NCI-H1436 (cell line): ENCODE results near the gene MEIS2.

Experiments used
- DNase-seq: peaks from one replicate; lab custom pipeline; 2025; lab: John Stamatoyannopoulos, UW

The MEIS2 gene

GRCh38 chr15:36901012-36901411 is 199.3 kb downstream of the MEIS2 start:
- no peak for DNase-seq

DNA sequence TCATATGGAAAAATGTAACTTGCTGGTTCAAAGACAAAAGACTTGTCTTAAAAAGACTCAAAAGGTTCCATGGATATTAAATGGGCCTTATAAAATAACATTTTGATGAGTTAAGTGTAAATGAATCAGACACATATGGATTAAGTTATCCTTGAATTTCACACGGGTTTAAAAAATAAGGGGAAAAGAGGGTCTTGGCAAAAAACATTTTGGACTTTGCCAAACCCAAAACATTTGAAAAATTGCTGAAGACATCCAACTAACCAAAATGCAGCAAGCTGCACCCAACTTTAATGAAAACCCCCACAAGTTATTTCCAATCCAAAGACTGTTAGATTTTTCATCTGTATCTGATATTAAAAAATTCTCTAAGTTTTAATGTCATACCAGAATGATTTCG is 200.7 kb downstream of the MEIS2 start:
- DNase-seq: no peak

DNA sequence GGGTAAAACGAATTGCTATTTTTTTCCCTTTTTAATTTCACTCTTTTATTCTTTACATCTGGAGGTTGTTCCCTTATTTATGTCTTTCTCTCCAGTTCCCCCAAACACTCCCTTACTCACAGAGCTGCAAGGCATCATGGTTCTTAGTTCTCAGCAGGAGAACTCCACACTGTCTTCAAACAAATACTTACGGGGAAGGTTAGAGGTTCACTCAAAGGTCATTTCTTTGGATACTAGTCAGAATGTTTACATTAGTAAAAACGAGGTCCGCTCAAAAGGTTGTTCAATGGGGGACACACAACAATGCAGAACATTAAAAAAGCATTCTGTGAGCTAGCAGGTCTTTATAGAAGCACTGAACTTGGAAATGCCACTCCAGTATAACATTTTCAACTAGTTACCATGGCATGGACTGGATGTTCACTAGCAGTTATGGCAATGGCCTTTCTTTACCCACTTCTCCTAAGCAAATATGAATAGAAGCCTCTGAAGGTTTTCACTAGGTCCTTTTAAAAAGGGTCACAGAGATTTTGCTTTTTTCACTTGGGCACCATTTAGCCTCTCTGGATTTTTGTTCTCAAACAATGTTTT is 201.7 kb downstream of the MEIS2 start:
- DNase-seq: no peak

DNA sequence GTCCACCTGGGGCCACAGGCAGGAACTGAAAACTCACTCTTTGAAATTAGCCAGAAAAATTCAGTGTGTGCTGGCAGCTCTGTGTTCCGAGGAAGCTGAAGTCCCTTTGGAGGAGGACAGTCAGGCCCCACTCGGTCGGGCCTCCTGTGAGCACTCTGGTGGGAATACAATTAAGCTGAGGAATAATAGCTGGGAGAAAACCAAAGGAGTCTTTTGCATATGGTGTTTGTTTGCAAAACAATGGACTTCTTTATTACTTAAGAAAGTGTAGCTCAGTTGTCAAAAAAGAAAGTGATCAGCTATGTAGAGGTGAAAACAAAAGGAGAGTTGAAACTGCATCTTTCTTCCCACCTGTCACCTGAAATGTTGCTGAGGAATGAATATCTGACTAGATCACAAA is 202.5 kb downstream of the MEIS2 start:
- no peak for DNase-seq

DNA sequence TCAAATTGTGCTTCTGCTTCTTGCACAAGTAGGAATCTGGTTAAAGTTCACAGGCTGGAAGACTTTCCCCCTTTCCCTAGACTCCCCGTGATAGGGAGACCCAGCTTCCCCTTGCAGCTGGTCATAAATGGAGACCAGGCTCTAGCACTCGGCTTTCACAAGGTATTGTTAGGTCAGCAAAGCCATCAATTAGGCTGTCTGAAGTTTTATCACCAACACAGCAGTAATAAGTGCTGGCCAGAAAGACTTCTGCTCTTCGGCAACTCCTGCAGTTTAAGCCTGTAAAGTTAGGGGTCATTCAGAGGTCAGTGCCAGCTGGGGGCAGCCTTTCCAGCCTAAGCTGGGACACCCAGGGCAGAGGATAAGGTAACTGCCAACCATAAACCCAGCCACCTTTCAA is 203.4 kb downstream of the MEIS2 start:
- no peak for DNase-seq

DNA sequence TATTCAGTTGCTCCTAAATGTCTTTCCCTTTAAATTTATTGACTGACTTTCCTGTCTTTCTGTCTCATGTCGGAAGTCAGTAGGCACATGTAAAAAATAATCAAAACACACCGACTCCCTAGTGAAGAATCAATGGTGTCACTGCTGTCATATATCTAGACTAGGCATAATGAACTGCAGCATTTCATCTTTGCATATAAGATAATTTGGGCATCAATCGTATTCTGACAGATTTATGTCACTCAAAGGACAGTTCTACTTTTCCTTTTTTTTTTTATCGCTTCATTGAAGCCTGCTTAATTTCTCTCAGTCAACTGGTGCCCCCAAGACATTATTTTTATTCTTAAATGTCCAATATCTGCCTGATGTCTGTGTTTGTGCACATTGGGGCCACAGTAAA is 206.3 kb downstream of the MEIS2 start:
- no peak for DNase-seq

DNA sequence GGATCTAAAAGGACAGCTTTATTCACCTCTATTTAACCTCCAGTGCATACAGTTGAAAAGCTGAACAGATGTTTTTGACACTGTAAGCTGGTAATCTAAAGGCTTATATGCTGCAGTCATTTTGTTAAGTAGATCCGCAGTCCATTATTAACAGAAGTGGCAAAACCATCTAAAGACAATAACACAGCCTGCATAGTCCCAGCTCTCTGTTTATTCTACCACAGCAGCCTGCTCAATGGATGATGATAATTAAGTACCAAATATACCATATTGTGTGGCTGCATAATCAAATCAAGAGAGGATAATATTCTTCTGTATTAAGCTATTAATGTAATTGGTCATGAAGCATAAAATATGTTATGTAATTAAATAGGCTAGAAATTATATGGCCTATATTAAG is 207.1 kb downstream of the MEIS2 start:
- DNase-seq: no peak

DNA sequence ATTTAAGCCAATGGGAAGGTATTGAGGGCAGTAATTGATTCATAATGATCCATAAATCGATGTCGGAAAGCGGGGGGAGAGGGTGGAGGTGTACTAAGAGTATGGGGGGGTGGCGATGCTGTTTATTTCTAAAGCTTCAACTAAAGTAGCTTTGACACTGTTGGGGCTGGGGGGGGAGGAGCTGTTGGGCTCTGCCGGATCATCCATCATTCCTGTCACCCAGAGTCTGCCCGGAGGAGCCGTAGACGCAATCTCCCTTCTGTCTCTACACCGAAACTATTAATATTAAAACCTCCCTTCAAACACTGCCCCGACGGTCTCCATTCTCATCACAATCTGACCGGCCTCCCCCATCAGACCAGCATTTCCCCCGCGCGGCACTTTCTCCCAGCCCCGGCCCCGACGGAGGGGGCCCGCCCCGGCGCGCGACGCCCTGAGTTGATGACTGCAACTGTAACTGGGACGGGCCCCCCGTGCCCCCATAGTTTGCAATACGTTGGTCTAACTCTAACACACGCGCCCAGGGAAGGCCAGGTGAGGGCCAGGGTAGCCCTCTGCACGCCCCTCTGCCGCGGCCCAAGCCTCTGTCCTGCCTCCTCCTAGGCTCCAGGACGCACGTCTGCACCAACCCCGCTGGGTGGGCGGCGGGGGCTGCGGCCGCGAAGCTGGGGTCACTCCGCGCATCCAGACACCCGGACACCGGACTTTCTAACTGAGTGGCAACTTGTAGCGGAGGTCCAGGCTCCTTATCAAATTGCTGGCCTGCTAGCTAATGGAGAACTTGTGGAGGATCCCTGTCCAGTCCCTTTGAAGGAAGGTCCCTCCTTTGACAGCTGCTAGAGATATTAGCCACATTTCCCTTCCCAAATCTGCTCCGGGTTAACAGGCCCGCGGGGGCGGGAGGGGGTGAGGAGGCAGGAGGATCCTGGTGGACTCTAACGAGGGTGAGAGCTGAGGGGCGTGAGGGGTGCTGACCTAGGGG is 212.0 kb downstream of the MEIS2 start:
- no peak for DNase-seq

- DNase-seq: no peak
Observed at GRCh38 chr15:36887214-36887961, 213.0 kb downstream of the MEIS2 start.

GRCh38 chr15:36886701-36887100 is 213.6 kb downstream of the MEIS2 start:
- no peak for DNase-seq

DNA sequence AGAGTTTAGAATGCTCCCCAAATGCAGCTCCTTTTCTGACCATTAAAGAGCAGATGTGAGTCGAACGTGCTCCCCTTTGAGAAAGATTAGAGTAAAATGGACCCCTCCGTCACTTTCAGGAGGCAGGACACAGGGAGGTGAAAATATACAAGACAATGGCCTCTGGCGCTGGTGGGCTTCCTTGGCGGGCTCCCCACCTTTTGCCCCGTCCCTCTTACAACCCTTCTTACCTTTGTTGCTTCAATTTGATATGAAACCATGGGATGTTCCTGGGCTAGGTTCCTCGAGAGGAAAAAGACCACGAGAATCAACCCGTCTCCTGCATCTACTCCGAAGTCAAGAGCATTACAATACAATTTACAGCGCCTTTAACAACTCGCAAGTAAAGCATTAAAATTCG is 214.2 kb downstream of the MEIS2 start:
- no peak for DNase-seq

GRCh38 chr15:36885771-36886170 is 214.6 kb downstream of the MEIS2 start:
- DNase-seq: no peak

DNA sequence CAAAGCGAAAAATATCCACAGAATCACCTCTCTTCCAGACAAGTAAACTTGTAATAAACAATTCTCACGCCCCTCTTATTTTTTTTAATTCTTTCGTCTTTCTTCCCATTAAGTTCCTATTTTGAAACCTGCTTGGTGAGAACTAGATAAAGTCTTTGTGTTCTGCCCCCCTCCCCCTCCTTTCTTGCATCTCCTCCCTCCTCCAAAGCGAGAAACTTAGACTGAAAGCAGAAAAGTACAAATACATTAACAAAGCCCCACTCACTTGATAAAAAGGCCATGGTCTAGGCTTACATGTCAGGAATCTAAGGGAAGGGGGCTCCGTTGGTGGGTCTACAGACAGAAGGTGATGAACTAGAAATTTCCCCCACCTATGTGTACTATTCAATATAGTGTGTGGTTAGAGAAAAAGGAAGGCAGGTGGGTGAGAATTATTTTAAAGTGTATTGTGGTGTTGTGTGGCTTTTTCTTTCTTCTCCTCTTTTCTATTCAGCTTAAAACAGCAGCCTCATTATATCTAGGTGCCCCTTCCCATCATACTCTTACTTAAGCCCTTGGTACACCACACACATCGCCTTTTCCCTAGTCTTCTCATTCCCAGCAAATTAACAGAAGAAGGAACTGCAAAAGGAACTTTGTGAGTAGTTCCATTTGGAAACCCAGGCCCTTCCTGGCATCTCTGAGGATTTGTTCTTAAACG is 215.3 kb downstream of the MEIS2 start:
- no peak for DNase-seq

GRCh38 chr15:36884518-36884875 is 215.9 kb downstream of the MEIS2 start:
- no peak for DNase-seq

DNA sequence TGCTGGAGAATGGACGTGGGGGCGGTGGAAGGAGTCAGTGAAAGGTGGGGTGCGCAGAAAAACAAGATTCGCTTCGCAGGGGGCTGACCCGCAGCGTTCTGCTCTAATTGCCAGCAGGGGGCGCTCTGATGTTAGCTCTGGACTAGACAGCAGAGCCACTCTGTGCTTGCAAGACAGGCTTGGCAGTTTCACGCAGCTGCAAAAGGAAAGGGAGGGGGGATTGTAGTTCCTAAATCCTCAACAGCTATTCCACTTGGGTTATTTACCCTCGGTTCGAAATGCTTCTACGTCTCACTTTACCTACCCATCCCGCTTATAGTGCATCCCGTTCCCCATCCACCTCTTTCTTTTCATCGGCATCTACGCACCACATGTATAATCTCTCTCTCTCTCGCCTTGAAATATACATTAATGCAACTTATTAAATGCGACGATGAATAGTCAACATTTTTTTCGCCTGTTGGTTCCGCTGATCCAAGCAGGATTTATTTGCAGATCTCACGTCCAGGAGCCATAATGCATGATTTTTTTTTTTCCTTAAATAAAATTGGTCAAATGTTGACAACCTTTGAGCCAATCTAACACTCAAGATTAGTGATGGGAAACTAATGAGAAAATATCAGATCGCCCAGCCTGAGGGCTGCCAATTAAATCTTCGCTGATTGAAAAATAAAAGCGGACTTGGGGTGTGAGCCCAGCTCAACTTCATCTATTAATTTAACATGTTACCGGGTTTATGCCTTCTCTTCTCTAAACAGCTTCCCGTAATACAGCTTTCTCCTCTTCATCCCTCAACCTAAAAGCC is 216.4 kb downstream of the MEIS2 start:
- peak; percentile 86 for DNase-seq

- no peak for DNase-seq
Observed at GRCh38 chr15:36882487-36883131, 217.7 kb downstream of the MEIS2 start.

- no peak for DNase-seq
Observed at GRCh38 chr15:36882056-36882455, 218.3 kb downstream of the MEIS2 start.

- DNase-seq: no peak
Observed at GRCh38 chr15:36881516-36881915, 218.8 kb downstream of the MEIS2 start.

GRCh38 chr15:36880913-36881460 is 219.4 kb downstream of the MEIS2 start:
- no peak for DNase-seq

GRCh38 chr15:36880224-36880912 is 220.0 kb downstream of the MEIS2 start:
- DNase-seq: no peak
